ENCODE data around the gene RNF149. TPM values are rescaled to one million over a fixed set of nuclear protein-coding genes. Genes with fewer than 3 reads are reported as not detected.

RNF149 gene
- total RNA-seq, 4 donors from 2014 or later: 22.7 to 100 (median 54.6) TPM

DNA sequence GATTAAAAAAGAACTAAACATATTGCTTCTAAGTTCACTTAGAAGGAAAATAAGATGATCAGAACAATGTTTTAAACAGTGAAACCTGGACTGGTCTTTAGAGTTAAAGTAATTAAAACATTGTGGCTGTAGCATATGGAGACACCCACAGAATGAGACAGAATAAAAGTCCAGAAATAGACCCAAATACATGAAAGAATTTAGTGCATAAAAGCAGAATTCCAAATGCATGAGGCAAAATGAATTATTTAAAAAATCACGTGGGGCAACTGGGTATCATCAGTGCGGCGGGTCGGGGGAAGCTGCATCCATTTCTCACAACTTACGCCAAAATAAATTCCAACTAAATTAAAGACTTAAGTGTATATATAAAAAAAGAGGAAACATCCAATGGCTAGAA, 12.1 kb downstream of the RNF149 start:
- H3K4me3 ChIP-seq: no peak overlapping the region
- H3K27ac ChIP-seq: no peak overlapping the region
- peaks cover 0 to 41% (median 3%) of the 10 kb centered on the region in 4 donors for H3K4me1 ChIP-seq
- H3K27me3 ChIP-seq: no peaks in the 10 kb centered on the region
- in situ Hi-C loops (cut with MboI; ENCODE audit: low pct_ligation_motif_present in 1 of 4, low pct_unique_long_range_greater_than_20kb in 1 of 4, low sequenced_read_pairs in 3 of 4): no loop called here
- no peak for TF ChIP-seq CTCF (IDR thresholded peaks at IDR 0.05)
- no peak for TF ChIP-seq POLR2A (IDR thresholded peaks at IDR 0.05)
- TF ChIP-seq POLR2AphosphoS5 (IDR thresholded peaks at IDR 0.05): no peak
- TF ChIP-seq EP300 (IDR thresholded peaks at IDR 0.05; ENCODE audit: low read depth): no peak
- H3K9me3 ChIP-seq: no peaks in the 10 kb centered on the region
- intact Hi-C loops (cut with DNase I; ENCODE audit: low total_unique reads): no loop called here
- H3K36me3 ChIP-seq: peaks cover 0 to 25% (median 8%) of the 10 kb centered on the region in 4 donors
- WGBS, 2 donors (ENCODE audit: low coverage in 1 of 2): 75 to 89% methylated on average over 5 of the region's 5 CpGs
- no peak for DNase-seq

GRCh38 chr2:101295895-101296294, 12.6 kb downstream of the RNF149 start:
- DNase-seq: no peak
- TF ChIP-seq EP300 (IDR thresholded peaks at IDR 0.05; ENCODE audit: low read depth) (no peak), POLR2A (IDR thresholded peaks at IDR 0.05) (no peak), POLR2AphosphoS5 (IDR thresholded peaks at IDR 0.05) (no peak), CTCF (IDR thresholded peaks at IDR 0.05) (no peak)
- H3K4me1 ChIP-seq: peaks cover 0 to 36% (median 3%) of the 10 kb centered on the region in 4 donors
- intact Hi-C loops (cut with DNase I; ENCODE audit: low total_unique reads): no loop called here
- no peaks in the 10 kb centered on the region for H3K9me3 ChIP-seq
- H3K4me3 ChIP-seq: no peak overlapping the region
- no peaks in the 10 kb centered on the region for H3K27me3 ChIP-seq
- no peak overlapping the region for H3K27ac ChIP-seq
- WGBS, 2 donors (ENCODE audit: low coverage in 1 of 2): 71% methylated on average over 2 of the region's 2 CpGs; no CpG with 5 or more reads in 1 of the 2 donors
- peaks cover 0 to 25% (median 8%) of the 10 kb centered on the region in 4 donors for H3K36me3 ChIP-seq
- in situ Hi-C loops (cut with MboI; ENCODE audit: low pct_ligation_motif_present in 1 of 4, low pct_unique_long_range_greater_than_20kb in 1 of 4, low sequenced_read_pairs in 3 of 4): no loop called here

- H3K4me3 ChIP-seq: no peak overlapping the region
- 85 to 96% methylated on average over 6 of the region's 6 CpGs for WGBS, 2 donors (ENCODE audit: low coverage in 1 of 2)
- no peaks in the 10 kb centered on the region for H3K27me3 ChIP-seq
- DNase-seq: no peak
- H3K9me3 ChIP-seq: no peaks in the 10 kb centered on the region
- intact Hi-C loops (cut with DNase I; ENCODE audit: low total_unique reads) (no loop called here), in situ Hi-C loops (cut with MboI; ENCODE audit: low pct_ligation_motif_present in 1 of 4, low pct_unique_long_range_greater_than_20kb in 1 of 4, low sequenced_read_pairs in 3 of 4) (no loop called here)
- TF ChIP-seq EP300 (IDR thresholded peaks at IDR 0.05; ENCODE audit: low read depth): no peak
- TF ChIP-seq POLR2A (IDR thresholded peaks at IDR 0.05): no peak
- TF ChIP-seq POLR2AphosphoS5 (IDR thresholded peaks at IDR 0.05): no peak
- no peak for TF ChIP-seq CTCF (IDR thresholded peaks at IDR 0.05)
- H3K27ac ChIP-seq: no peak overlapping the region
- H3K36me3 ChIP-seq: peaks cover 0 to 25% (median 8%) of the 10 kb centered on the region in 4 donors
- peaks cover 0 to 26% (median 1%) of the 10 kb centered on the region in 4 donors for H3K4me1 ChIP-seq
Measured at GRCh38 chr2:101294861-101295260, 13.6 kb downstream of the RNF149 start.

DNA sequence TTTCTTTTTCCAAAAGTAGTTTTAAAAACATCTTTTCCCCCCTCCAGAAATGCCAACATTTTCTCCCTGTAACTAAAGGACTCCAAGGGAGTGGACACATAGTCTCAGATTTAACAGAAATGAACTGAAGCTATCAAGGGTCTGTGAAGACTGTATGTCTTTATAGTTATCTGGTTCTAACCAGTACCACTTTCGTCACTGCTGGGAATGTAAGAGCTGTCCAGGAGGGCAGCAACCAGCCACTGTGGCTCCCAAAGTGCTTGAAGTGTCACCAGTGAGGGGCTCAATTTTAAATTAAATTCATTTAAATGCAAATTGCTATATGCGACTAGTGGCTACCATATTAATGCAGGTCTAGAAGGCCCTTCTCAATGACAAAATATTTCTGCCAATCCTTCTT, 15.0 kb downstream of the RNF149 start:
- in situ Hi-C loops (cut with MboI; ENCODE audit: low pct_ligation_motif_present in 1 of 4, low pct_unique_long_range_greater_than_20kb in 1 of 4, low sequenced_read_pairs in 3 of 4): no loop called here
- Histone ChIP-seq H3K4me3 (no peak overlapping the region), H3K27ac (no peak overlapping the region), H3K9me3 (no peaks in the 10 kb centered on the region), H3K36me3 (peaks cover 0 to 26% (median 8%) of the 10 kb centered on the region in 4 donors), H3K4me1 (peaks cover 0 to 17% (median 1%) of the 10 kb centered on the region in 4 donors), H3K27me3 (no peaks in the 10 kb centered on the region)
- WGBS, 2 donors (ENCODE audit: low coverage in 1 of 2): 92 to 97% methylated on average over 2 of the region's 2 CpGs
- no peak for DNase-seq
- intact Hi-C loops (cut with DNase I; ENCODE audit: low total_unique reads): no loop called here
- TF ChIP-seq POLR2A (IDR thresholded peaks at IDR 0.05) (no peak), CTCF (IDR thresholded peaks at IDR 0.05) (no peak), EP300 (IDR thresholded peaks at IDR 0.05; ENCODE audit: low read depth) (no peak), POLR2AphosphoS5 (IDR thresholded peaks at IDR 0.05) (no peak)
